Measurements from ENCODE around the gene PLPPR2. TPM values are rescaled to one million over a fixed set of nuclear protein-coding genes. Genes with fewer than 3 reads are reported as not detected.

Gene PLPPR2
- total and polyA plus RNA-seq, 2 of the 4 experiments (the other 2 are of a cell fraction), result 3.9 to 45.2 TPM

DNA sequence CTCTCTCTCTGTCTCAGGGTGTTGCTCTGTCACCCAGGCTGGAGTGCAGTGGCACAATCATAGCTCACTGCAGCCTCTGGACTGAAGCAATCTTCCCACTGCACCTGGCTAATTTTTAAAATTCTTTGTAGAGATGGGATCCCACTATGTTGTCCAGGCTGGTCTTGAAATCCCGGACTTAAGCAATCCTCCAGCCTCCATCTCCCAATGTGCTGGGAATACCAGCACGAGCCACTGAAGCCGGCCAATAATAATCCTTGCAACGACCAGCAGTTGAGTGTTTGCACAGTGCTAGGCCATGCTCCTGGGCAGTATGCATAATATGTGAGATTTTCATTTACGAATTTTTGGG, 29.5 kb downstream of the PLPPR2 start:
- Histone ChIP-seq H3K23ac (ENCODE audit: low read depth, low read length) (no peak overlapping the region), H3K27ac (ENCODE audit: insufficient read depth, low read length) (no peak overlapping the region), H3K36me3 (ENCODE audit: control insufficient read depth, insufficient read depth, low read length) (no peaks in the 10 kb centered on the region), H3K9me3 (ENCODE audit: control insufficient read depth, insufficient read depth, low read length) (no peaks in the 10 kb centered on the region), H4K5ac (ENCODE audit: low read depth, low read length) (no peak overlapping the region), H3K4ac (ENCODE audit: low read depth, low read length) (no peak overlapping the region), H2AK9ac (replicated peaks; ENCODE audit: low read depth, low read length, poor library complexity) (no peak overlapping the region), H2BK120ac (ENCODE audit: low read depth, low read length) (no peak overlapping the region), H3K56ac (ENCODE audit: extremely low read depth, insufficient read depth, low read length) (no peak overlapping the region), H4K91ac (ENCODE audit: insufficient read depth, low read depth, low read length) (no peak overlapping the region), H2BK15ac (ENCODE audit: low read depth, low read length) (no peak overlapping the region), H3K4me1 (ENCODE audit: control insufficient read depth, insufficient read depth, low read length) (peaks cover 4% of the 10 kb centered on the region; the same call in 1 of the 2 replicates), H4K8ac (ENCODE audit: low read depth in 2 of 2, low read length in 2 of 2) (no peak overlapping the region), H3K9me1 (ENCODE audit: insufficient read depth, low read length) (peaks cover 12% of the 10 kb centered on the region), H3K9ac (ENCODE audit: low read depth, low read length) (no peak overlapping the region), H3K27me3 (ENCODE audit: control insufficient read depth, insufficient read depth, low read length) (no peaks in the 10 kb centered on the region; the same call in 1 of the 2 replicates), H2BK5ac (ENCODE audit: low read depth, low read length, poor library complexity, severe bottlenecking) (no peak overlapping the region), H2AFZ (replicated peaks; ENCODE audit: low read length, poor library complexity) (no peak overlapping the region), H2BK20ac (ENCODE audit: low read depth, low read length) (no peak overlapping the region), H3K18ac (ENCODE audit: low read depth, low read length) (no peak overlapping the region), H3K4me2 (ENCODE audit: low read depth, low read length) (no peak overlapping the region), H4K20me1 (ENCODE audit: insufficient read depth, low read length) (no peaks in the 10 kb centered on the region), H3K79me1 (ENCODE audit: low read depth in 1 of 2, low read length in 2 of 2) (peaks cover 8 to 12% of the 10 kb centered on the region in 2 experiments), H3K4me3 (ENCODE audit: insufficient read depth, low read depth, low read length) (no peak overlapping the region), H2AK5ac (ENCODE audit: low read depth, low read length) (no peak overlapping the region), H3K14ac (replicated peaks; ENCODE audit: low read depth, low read length) (no peak overlapping the region)
- TF ChIP-seq FOS (IDR thresholded peaks at IDR 0.05; ENCODE audit: low read depth, low read length) (no peak), ELK1 (IDR thresholded peaks at IDR 0.05; ENCODE audit: borderline replicate concordance, low read depth, low read length) (no peak), MAZ (IDR thresholded peaks at IDR 0.05; ENCODE audit: borderline replicate concordance, low read depth, low read length) (no peak), NFE2L2 (IDR thresholded peaks at IDR 0.05; ENCODE audit: low read depth, low read length) (no peak), CEBPB (IDR thresholded peaks at IDR 0.05; ENCODE audit: low read depth, low read length) (no peak), MAFK (IDR thresholded peaks at IDR 0.05; ENCODE audit: low read depth, low read length) (no peak), POLR2A (IDR thresholded peaks at IDR 0.05; ENCODE audit: low read depth, low read length) (no peak), RFX5 (IDR thresholded peaks at IDR 0.05; ENCODE audit: low read depth, low read length) (no peak), SMC3 (IDR thresholded peaks at IDR 0.05; ENCODE audit: low read depth, low read length) (no peak), RCOR1 (IDR thresholded peaks at IDR 0.05; ENCODE audit: insufficient replicate concordance, low read length) (no peak), BHLHE40 (IDR thresholded peaks at IDR 0.05; ENCODE audit: low read depth, low read length) (no peak), MXI1 (IDR thresholded peaks at IDR 0.05; ENCODE audit: borderline replicate concordance, low read depth, low read length) (no peak), RAD21 (IDR thresholded peaks at IDR 0.05; ENCODE audit: low read length) (no peak), USF2 (IDR thresholded peaks at IDR 0.05; ENCODE audit: low read depth, low read length) (no peak), CHD1 (IDR thresholded peaks at IDR 0.05; ENCODE audit: low read depth, low read length) (no peak)
- TF ChIP-seq, protein P1, sequence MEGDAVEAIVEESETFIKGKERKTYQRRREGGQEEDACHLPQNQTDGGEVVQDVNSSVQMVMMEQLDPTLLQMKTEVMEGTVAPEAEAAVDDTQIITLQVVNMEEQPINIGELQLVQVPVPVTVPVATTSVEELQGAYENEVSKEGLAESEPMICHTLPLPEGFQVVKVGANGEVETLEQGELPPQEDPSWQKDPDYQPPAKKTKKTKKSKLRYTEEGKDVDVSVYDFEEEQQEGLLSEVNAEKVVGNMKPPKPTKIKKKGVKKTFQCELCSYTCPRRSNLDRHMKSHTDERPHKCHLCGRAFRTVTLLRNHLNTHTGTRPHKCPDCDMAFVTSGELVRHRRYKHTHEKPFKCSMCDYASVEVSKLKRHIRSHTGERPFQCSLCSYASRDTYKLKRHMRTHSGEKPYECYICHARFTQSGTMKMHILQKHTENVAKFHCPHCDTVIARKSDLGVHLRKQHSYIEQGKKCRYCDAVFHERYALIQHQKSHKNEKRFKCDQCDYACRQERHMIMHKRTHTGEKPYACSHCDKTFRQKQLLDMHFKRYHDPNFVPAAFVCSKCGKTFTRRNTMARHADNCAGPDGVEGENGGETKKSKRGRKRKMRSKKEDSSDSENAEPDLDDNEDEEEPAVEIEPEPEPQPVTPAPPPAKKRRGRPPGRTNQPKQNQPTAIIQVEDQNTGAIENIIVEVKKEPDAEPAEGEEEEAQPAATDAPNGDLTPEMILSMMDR (conservative IDR thresholded peaks at IDR 0.05; ENCODE audit: low read depth, low read length), result no peak
- ATAC-seq (ENCODE audit: low read depth) (no peak), DNase-seq (no peak)
- POLR2A ChIA-PET (ENCODE audit: unreplicated experiment), result no interaction called here
- intact Hi-C loops (cut with micrococcal nuclease), result loop anchor here (5.0 kb wide), 1 partner anchor 38 kb away; no protein-coding TSS in a partner anchor
- in situ Hi-C loops (cut with MboI; ENCODE audit: low sequenced_read_pairs), result no loop called here
- CTCF ChIA-PET, result no interaction called here
- WGBS, 2 experiments (ENCODE audit: extremely low coverage in 2 of 2, insufficient read length in 1 of 2), result no CpG with 5 or more reads among the region's 5 CpGs
- BruUV-seq (replicated peaks), result no TSS peak
- dilution Hi-C loops (cut with HindIII; ENCODE audit: low sequenced_read_pairs, unreplicated experiment), result no loop called here
